ENCODE data around the gene WDR53.
"Not testable (repeated sequence)": the region's sequence is repeated elsewhere in the genome, so short reads cannot be mapped to it uniquely, and the experiment has no call there.

The WDR53 gene

GRCh38 chr3:196596355-196596754 is 28.0 kb upstream of the WDR53 start:
- Histone ChIP-seq H3K27me3 (replicated peaks) (peaks cover 7% of the 10 kb centered on the region), H3K36me3 (replicated peaks) (no peaks in the 10 kb centered on the region), H3K27ac (no peak overlapping the region), H3K4me3 (ENCODE audit: low read depth, low read length) (no peak overlapping the region)
- no peak for DNase-seq
- no peak for TF ChIP-seq CTCF (IDR thresholded peaks at IDR 0.05; ENCODE audit: low read depth, low read length, missing control alignments)
- in situ Hi-C loops (cut with HindIII; ENCODE audit: low pct_ligation_motif_present, low sequenced_read_pairs) = no loop called here

- H3K27me3 ChIP-seq (replicated peaks) = no peaks in the 10 kb centered on the region
- H3K36me3 ChIP-seq (replicated peaks) = peaks cover 4% of the 10 kb centered on the region
- no peak for TF ChIP-seq CTCF (IDR thresholded peaks at IDR 0.05; ENCODE audit: low read depth, low read length, missing control alignments)
- no peak for DNase-seq
- H3K4me3 ChIP-seq (ENCODE audit: low read depth, low read length) = no peak overlapping the region
- no peak overlapping the region for H3K27ac ChIP-seq
- in situ Hi-C loops (cut with HindIII; ENCODE audit: low pct_ligation_motif_present, low sequenced_read_pairs) = no loop called here
Measured at GRCh38 chr3:196590279-196590678, 21.9 kb upstream of the WDR53 start.

- TF ChIP-seq CTCF (IDR thresholded peaks at IDR 0.05; ENCODE audit: low read depth, low read length, missing control alignments) = no peak
- Histone ChIP-seq H3K27me3 (replicated peaks) (no peaks in the 10 kb centered on the region), H3K4me3 (ENCODE audit: low read depth, low read length) (no peak overlapping the region), H3K36me3 (replicated peaks) (peaks cover 9% of the 10 kb centered on the region), H3K27ac (no peak overlapping the region)
- no peak for DNase-seq
- in situ Hi-C loops (cut with HindIII; ENCODE audit: low pct_ligation_motif_present, low sequenced_read_pairs) = no loop called here
Measured at GRCh38 chr3:196585044-196585757, 16.8 kb upstream of the WDR53 start.

GRCh38 chr3:196572389-196572788 is 4.0 kb upstream of the WDR53 start:
- Histone ChIP-seq H3K36me3 (replicated peaks) (no peaks in the 10 kb centered on the region), H3K27me3 (replicated peaks) (no peaks in the 10 kb centered on the region), H3K4me3 (ENCODE audit: low read depth, low read length) (no peak overlapping the region), H3K27ac (no peak overlapping the region)
- no peak for TF ChIP-seq CTCF (IDR thresholded peaks at IDR 0.05; ENCODE audit: low read depth, low read length, missing control alignments)
- in situ Hi-C loops (cut with HindIII; ENCODE audit: low pct_ligation_motif_present, low sequenced_read_pairs) = no loop called here
- DNase-seq = no peak

- not testable (repeated sequence) for H3K36me3 ChIP-seq (replicated peaks); H3K4me3 ChIP-seq (ENCODE audit: low read depth, low read length)
Measured at GRCh38 chr3:196570332-196570731, 2.0 kb upstream of the WDR53 start.

GRCh38 chr3:196569003-196569516 is 706 bp upstream of the WDR53 start:
- H3K4me3 ChIP-seq (ENCODE audit: low read depth, low read length) = peak overlapping the region; percentile 81
- peak; percentile 11 for DNase-seq
- H3K27me3 ChIP-seq (replicated peaks) = no peaks in the 10 kb centered on the region
- no peaks in the 10 kb centered on the region for H3K36me3 ChIP-seq (replicated peaks)
- H3K27ac ChIP-seq = no peak overlapping the region
- peak; percentile 12 for TF ChIP-seq CTCF (IDR thresholded peaks at IDR 0.05; ENCODE audit: low read depth, low read length, missing control alignments)
- in situ Hi-C loops (cut with HindIII; ENCODE audit: low pct_ligation_motif_present, low sequenced_read_pairs) = no loop called here

More at GRCh38 chr3:196570332-196570731, 2.0 kb upstream of the WDR53 start:
- DNase-seq; H3K27ac ChIP-seq; H3K27me3 ChIP-seq (replicated peaks); in situ Hi-C loops (cut with HindIII; ENCODE audit: low pct_ligation_motif_present, low sequenced_read_pairs): not testable (repeated sequence)
